Endothelial cell (in vitro differentiated cells): ENCODE results near the gene FRMPD4. TPM values are rescaled to one million over a fixed set of nuclear protein-coding genes. Genes with fewer than 3 reads are reported as not detected.

ENCODE experiments used
- DNase-seq: peaks from one replicate; pipeline ENCODE4 v3.0.0; 2021; ENCODE audit warnings: low spot score
- H3K27ac Mint-ChIP-seq: one replicate; pipeline ENCODE4 v1.8.0; 2021; ENCODE audit warnings: mixed read lengths, inconsistent platforms; ENCODE audit not compliant: unreplicated experiment
- H3K27me3 Mint-ChIP-seq: one replicate; pipeline ENCODE4 v1.8.0; 2021; ENCODE audit warnings: mild to moderate bottlenecking, moderate library complexity, mixed read lengths, inconsistent platforms; ENCODE audit not compliant: unreplicated experiment
- H3K36me3 Mint-ChIP-seq: one replicate; pipeline ENCODE4 v1.8.0; 2021; ENCODE audit warnings: mild to moderate bottlenecking, low read depth, mixed read lengths, inconsistent platforms; ENCODE audit not compliant: unreplicated experiment
- H3K4me1 Mint-ChIP-seq: one replicate; pipeline ENCODE4 v1.8.0; 2021; ENCODE audit warnings: mild to moderate bottlenecking, mixed read lengths, inconsistent platforms; ENCODE audit not compliant: unreplicated experiment
- H3K4me3 Mint-ChIP-seq: one replicate; pipeline ENCODE4 v1.8.0; 2021; ENCODE audit warnings: mild to moderate bottlenecking, mixed read lengths, inconsistent platforms; ENCODE audit not compliant: unreplicated experiment
- H3K9me3 Mint-ChIP-seq: one replicate; pipeline ENCODE4 v1.8.0; 2021; ENCODE audit warnings: mixed read lengths, inconsistent platforms; ENCODE audit not compliant: unreplicated experiment
- total RNA-seq: library from RNA; stranded (reverse); fragmentation: NEBNext Ultra II Directional; extraction: Animal tissue kit (Norgen Biotek cat#: 25700); gene quantifications from one replicate; pipeline ENCODE4 v1.2.1, GENCODE V29; 2021; ENCODE audit not compliant: unreplicated experiment
- TF ChIP-seq, protein P1 (sequence below): fragments of 200-600 bp; sonication (generic); IDR thresholded peaks from one replicate; pipeline ENCODE4 v1.5.0; 2021; ENCODE audit warnings: antibody characterized with exemption; ENCODE audit not compliant: unreplicated experiment

The FRMPD4 gene
- total RNA-seq, 1 donor from 2014 or later: 0.03 TPM

DNA sequence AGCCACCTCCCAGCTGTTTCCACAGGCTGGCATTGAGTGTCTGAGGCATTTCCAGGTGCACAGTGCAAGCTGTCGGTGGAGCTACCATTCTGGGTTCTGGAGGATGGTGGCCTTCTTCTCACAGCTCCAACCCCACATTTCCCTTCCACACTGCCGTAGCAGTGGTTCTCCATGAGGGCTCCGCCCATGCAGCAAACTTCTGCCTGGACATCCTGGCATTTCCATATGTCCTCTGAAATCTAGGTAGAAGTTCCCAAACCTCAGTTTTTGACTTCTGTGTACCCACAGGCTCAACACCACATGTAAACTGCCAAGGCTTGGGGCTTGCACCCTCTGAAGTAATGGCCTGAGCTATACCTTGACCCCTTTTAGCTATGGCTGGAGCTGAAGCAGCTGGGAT lies 10.3 kb upstream of the FRMPD4 start:
- TF ChIP-seq, protein P1, sequence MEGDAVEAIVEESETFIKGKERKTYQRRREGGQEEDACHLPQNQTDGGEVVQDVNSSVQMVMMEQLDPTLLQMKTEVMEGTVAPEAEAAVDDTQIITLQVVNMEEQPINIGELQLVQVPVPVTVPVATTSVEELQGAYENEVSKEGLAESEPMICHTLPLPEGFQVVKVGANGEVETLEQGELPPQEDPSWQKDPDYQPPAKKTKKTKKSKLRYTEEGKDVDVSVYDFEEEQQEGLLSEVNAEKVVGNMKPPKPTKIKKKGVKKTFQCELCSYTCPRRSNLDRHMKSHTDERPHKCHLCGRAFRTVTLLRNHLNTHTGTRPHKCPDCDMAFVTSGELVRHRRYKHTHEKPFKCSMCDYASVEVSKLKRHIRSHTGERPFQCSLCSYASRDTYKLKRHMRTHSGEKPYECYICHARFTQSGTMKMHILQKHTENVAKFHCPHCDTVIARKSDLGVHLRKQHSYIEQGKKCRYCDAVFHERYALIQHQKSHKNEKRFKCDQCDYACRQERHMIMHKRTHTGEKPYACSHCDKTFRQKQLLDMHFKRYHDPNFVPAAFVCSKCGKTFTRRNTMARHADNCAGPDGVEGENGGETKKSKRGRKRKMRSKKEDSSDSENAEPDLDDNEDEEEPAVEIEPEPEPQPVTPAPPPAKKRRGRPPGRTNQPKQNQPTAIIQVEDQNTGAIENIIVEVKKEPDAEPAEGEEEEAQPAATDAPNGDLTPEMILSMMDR: no peak
- H3K4me3 Mint-ChIP-seq: no peak overlapping the region
- no peak overlapping the region for H3K27ac Mint-ChIP-seq
- H3K4me1 Mint-ChIP-seq: no peaks in the 10 kb centered on the region
- no peak for DNase-seq
- peaks cover 3% of the 10 kb centered on the region for H3K36me3 Mint-ChIP-seq
- no peaks in the 10 kb centered on the region for H3K27me3 Mint-ChIP-seq
- H3K9me3 Mint-ChIP-seq: peaks cover 14% of the 10 kb centered on the region

GRCh38 chrX:12137951-12138360 lies 317 bp upstream of the FRMPD4 start:
- TF ChIP-seq, protein P1: no peak
- H3K4me3 Mint-ChIP-seq: peak overlapping the region; percentile 87
- H3K36me3 Mint-ChIP-seq: no peaks in the 10 kb centered on the region
- H3K27me3 Mint-ChIP-seq: peaks cover 1% of the 10 kb centered on the region
- peaks cover 6% of the 10 kb centered on the region for H3K4me1 Mint-ChIP-seq
- DNase-seq: peak; percentile 3
- no peak overlapping the region for H3K27ac Mint-ChIP-seq
- no peaks in the 10 kb centered on the region for H3K9me3 Mint-ChIP-seq

- peaks cover 1% of the 10 kb centered on the region for H3K27me3 Mint-ChIP-seq
- no peak overlapping the region for H3K27ac Mint-ChIP-seq
- H3K36me3 Mint-ChIP-seq: no peaks in the 10 kb centered on the region
- TF ChIP-seq, protein P1: no peak
- no peak overlapping the region for H3K4me3 Mint-ChIP-seq
- no peak for DNase-seq
- H3K4me1 Mint-ChIP-seq: peaks cover 6% of the 10 kb centered on the region
- no peaks in the 10 kb centered on the region for H3K9me3 Mint-ChIP-seq
Measured at GRCh38 chrX:12139934-12140611, 1.8 kb downstream of the FRMPD4 start.

DNA sequence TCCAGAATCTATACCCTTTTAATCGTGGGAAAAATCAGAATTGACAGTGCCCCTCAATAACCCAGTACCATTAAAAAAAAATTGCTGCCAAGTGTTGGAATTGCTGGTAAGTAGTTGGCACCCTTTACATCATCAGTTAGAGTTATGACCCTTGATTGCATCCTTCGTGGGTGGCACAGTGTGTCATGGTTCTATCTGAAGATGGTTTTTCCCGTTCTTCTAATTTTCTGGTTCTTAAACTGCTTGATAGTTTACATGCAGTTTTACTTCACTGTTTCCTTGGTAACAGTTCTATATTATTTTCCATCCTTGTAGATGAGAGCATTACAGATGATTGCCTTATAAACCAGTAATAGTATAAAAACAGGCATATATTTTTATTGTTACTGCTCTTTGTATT lies 3.2 kb downstream of the FRMPD4 start:
- Mint-ChIP-seq H3K4me1 (peaks cover 6% of the 10 kb centered on the region), H3K4me3 (no peak overlapping the region), H3K27me3 (peaks cover 3% of the 10 kb centered on the region), H3K36me3 (no peaks in the 10 kb centered on the region), H3K9me3 (no peaks in the 10 kb centered on the region), H3K27ac (no peak overlapping the region)
- TF ChIP-seq, protein P1: no peak
- no peak for DNase-seq

DNA sequence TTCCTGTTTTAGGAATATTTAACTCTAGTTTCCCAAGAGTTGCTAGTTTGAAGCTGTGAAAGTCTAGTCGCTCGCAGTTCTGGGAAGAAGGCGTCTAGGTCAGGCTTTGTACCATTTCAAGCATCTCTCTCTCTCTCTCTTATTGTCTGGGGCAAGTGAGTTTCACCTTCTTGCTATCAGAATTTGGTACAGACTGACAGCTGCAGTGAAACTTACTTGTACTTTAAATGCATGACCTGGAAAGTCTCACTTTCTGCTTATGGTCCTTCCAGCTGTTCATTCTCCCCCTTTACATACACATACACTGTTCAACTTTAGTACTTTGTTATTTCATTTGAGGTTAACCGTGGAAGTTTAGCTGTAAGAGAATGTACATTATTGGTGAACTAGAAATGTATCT lies 4.4 kb downstream of the FRMPD4 start:
- Mint-ChIP-seq H3K27ac (no peak overlapping the region), H3K36me3 (no peaks in the 10 kb centered on the region), H3K4me1 (peaks cover 3% of the 10 kb centered on the region), H3K27me3 (peaks cover 2% of the 10 kb centered on the region), H3K4me3 (no peak overlapping the region), H3K9me3 (no peaks in the 10 kb centered on the region)
- no peak for DNase-seq
- TF ChIP-seq, protein P1: no peak
